Duodenal mucosa (tissue), 2 donors: ENCODE results near the gene SART3.
"Not testable (repeated sequence)": the region's sequence is repeated elsewhere in the genome, so short reads cannot be mapped to it uniquely, and the experiment has no call there.

ENCODE experiments used
- H3K27ac ChIP-seq: one replicate; pipeline ENCODE4 v1.7.0; 2013; ENCODE audit warnings: low read depth, low read length
- H3K27me3 ChIP-seq, 2 donors: one replicate each; pipeline ENCODE4 v1.7.0; 2013; ENCODE audit warnings: low read length in 2 of 2, control low read depth in 1 of 2; ENCODE audit not compliant: insufficient read depth in 2 of 2, control insufficient read depth in 1 of 2
- H3K36me3 ChIP-seq, 2 donors: one replicate each; pipeline ENCODE4 v1.7.0; 2013; ENCODE audit warnings: low read length in 2 of 2, control low read depth in 1 of 2; ENCODE audit not compliant: insufficient read depth in 2 of 2, control insufficient read depth in 1 of 2
- H3K4me1 ChIP-seq, 2 donors: one replicate each; pipeline ENCODE4 v1.7.0; 2013; ENCODE audit warnings: low read length in 2 of 2, control low read depth in 1 of 2; ENCODE audit not compliant: insufficient read depth in 2 of 2, control insufficient read depth in 1 of 2
- H3K4me3 ChIP-seq, 2 donors: one replicate each; pipeline ENCODE4 v1.7.0; 2013; ENCODE audit warnings: low read length in 2 of 2, low read depth in 1 of 2
- H3K9ac ChIP-seq, 2 donors: one replicate each; pipeline ENCODE4 v1.7.0; 2013; ENCODE audit warnings: low read length in 2 of 2, low read depth in 1 of 2
- H3K9me3 ChIP-seq, 2 donors: one replicate each; pipeline ENCODE4 v1.7.0; 2013; ENCODE audit warnings: low read length in 2 of 2, control low read depth in 1 of 2; ENCODE audit not compliant: control insufficient read depth in 1 of 2

The SART3 gene

DNA sequence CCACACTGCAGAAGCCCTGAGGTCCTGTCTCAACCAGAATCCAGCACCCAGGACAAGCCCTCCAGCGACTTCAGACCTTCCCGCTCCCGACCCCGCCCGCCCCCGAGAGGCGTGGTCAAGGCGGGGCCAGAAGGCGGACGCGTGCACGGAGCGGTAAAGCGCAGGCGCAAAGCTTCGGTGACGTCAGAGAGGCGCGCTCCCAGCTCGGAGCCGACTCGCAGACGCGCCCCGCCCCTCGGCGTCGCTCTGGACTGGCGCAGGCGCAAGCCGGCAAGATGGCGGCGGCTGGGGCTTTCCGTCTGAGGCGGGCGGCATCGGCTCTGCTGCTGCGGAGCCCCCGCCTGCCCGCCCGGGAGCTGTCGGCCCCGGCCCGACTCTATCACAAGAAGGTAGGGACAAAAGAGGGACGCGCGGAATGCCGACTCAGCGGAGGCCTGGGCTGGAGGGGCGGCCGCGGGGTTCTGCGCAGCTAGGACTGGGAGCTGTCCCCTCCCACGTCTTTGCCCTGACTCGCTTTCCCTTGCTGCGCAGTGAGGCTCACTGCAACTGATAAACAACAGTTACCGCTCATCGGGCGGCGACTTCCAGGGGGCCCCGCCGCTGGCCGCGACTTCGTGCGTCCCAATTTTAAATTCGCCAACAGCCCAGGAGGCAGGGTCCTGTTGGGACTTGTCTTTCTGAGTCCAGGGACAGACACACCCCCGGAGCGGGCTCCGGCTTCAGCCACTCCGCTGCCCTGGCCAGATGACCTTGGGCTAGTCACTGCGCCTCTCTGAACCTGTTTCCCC, 1.6 kb upstream of the SART3 start, which contains the start of gene ISCU:
ISCU (plus strand) TSS at position 249 of the 788 bp plus-strand sequence; CDS start at position 276, 27 bp downstream.
- Histone ChIP-seq H3K9ac (peak within 1 kb of the TSS; percentile 89 to 92), H3K27ac (peak within 1 kb of the TSS; percentile 84), H3K4me3 (peak within 1 kb of the TSS; percentile 88 to 100), H3K36me3 (peaks cover 21 to 38% of the 10 kb centered on the region in 2 donors), H3K4me1 (peaks cover 37 to 56% of the 10 kb centered on the region in 2 donors), H3K27me3 (no peaks in the 10 kb centered on the region), H3K9me3 (no peaks in the 10 kb centered on the region)

DNA sequence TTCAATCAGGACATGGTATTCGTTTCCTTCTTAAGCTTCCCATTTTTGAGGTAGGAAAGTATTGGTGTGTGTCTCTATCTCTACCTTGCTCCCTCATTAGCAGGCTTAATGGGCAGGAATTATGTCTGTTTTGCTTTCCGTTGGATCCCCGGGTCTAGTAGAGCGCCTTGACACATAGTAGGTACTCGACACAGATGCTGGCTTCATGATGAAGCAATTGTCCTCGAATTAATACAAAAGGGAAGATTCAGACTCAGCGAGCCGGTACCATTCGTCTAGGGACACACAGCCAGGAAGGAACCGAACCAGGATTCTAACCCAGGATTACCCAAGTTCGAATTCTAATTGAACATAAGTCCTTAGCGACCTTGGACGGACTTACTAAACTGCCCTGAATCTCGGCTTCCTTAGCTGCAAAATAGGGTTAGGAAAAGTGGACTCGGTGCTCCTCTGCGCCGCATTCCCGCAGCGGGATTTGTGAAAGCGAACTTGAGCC, 927 bp upstream of the SART3 start:
- Histone ChIP-seq H3K27me3 (no peaks in the 10 kb centered on the region), H3K4me3 (peak overlapping the region; percentile 88 to 100), H3K27ac (peak overlapping the region; percentile 84), H3K9me3 (no peaks in the 10 kb centered on the region), H3K9ac (peak overlapping the region; percentile 89 to 92), H3K4me1 (peaks cover 37 to 54% of the 10 kb centered on the region in 2 donors), H3K36me3 (peaks cover 15 to 35% of the 10 kb centered on the region in 2 donors)

DNA sequence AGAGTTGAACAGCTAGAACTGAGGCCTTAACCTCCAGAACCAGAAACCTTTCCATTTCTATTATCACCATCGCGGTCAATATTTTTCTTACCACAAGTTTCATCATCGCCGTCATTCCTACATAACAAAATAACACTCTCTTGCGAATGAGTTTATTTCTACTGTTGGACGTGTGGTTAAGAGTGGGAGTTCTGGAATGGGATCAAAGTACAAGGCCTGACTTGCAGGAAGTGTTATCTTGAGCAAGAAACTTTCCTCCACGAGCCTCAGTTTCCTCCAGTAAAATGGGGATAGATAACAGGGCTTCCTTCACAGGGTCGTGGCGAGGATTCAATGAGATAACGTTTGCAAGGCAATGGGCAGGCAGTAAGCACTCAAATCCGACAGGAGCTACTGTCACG, 652 bp downstream of the SART3 start:
- H3K27ac ChIP-seq = no peak overlapping the region
- H3K36me3 ChIP-seq = peaks cover 3 to 28% of the 10 kb centered on the region in 2 donors
- H3K4me1 ChIP-seq = peaks cover 24 to 46% of the 10 kb centered on the region in 2 donors

DNA sequence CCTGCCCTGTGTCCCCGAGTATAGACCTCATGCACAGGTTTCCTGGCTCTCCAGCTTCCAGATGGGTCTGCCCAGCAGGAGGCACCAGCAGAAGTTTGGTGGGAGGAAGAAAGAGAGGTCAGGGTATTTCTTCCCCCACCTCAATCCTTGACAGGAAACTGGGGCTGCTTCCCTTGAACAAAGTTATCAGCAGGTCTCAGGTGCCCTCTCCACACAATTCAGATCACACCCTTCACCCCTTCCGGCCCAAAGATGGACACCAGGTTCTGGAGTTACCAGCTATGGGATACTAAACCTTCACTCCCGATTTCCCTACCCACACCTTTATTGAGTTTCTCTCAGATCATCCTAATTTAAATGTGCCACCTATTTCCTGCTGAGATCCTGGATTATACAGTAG, 1.2 kb downstream of the SART3 start:
- Histone ChIP-seq H3K4me3 (peak overlapping the region; percentile 88 to 100), H3K9ac (peak overlapping the region; percentile 89 to 92), H3K36me3 (peaks cover 3 to 23% of the 10 kb centered on the region in 2 donors), H3K27ac (no peak overlapping the region), H3K4me1 (peaks cover 24 to 42% of the 10 kb centered on the region in 2 donors), H3K9me3 (no peaks in the 10 kb centered on the region), H3K27me3 (no peaks in the 10 kb centered on the region)

More for the DNA sequence above, 652 bp downstream of the SART3 start:
- peak overlapping the region; percentile 89 to 92 for H3K9ac ChIP-seq
- H3K27me3 ChIP-seq = no peaks in the 10 kb centered on the region
- H3K4me3 ChIP-seq = peak overlapping the region; percentile 88 to 100
- H3K9me3 ChIP-seq = no peaks in the 10 kb centered on the region

DNA sequence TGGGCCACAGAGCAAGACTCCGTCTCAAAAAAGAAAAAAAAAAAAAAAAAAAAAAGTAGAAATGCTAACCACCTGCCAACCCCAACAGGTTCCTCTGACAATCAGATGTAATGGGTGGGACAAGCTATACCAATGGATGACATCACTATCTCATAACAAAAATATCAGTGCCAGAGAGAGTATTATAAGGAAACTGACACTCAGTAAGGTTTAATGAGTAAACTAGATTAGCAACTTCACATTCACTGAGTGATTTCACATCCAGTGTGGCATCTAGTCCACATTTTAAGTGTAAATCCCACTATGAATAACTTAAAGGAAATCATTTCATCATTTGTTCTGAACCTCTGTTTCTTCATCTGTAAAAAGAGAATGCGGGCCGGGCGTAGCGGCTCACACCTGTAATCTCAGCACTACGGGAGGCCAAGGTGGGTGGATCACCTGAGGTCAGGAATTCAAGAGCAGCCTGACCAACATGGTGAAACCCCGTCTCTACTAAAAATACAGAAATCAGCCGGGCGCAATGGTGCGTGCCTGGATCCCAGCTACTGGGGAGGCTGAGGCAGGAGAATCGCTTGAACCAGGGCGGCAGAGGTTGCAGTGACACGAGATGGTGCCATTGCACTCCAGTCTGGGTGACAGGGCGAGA, 1.8 kb downstream of the SART3 start:
- peak overlapping the region; percentile 88 to 100 for H3K4me3 ChIP-seq
- no peak overlapping the region for H3K27ac ChIP-seq
- H3K9ac ChIP-seq = peak overlapping the region in 1 of 2 donors; percentile 92
- H3K9me3 ChIP-seq = no peaks in the 10 kb centered on the region
- peaks cover 24 to 41% of the 10 kb centered on the region in 2 donors for H3K4me1 ChIP-seq
- H3K27me3 ChIP-seq = no peaks in the 10 kb centered on the region
- peaks cover 3 to 17% of the 10 kb centered on the region in 2 donors for H3K36me3 ChIP-seq

DNA sequence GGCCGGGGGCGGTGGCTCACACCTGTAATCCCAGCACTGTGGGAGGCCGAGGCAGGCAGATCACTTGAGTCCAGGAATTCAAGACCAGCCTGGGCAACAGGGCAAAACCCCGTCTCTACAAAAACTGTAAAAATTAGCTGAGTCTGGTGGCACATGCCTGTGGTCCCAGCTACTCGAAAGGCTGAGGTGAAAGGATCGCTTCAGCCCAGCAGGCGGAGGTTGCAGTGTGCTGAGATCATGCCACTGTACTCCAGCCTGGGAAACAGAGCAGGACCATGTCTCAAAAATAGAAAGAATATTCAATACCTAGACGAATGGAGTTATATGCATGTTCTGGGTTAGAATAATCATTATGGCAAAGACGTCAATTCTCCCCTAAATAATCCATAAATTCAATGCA, 5.6 kb downstream of the SART3 start:
- H3K36me3 ChIP-seq = peaks cover 3 to 17% of the 10 kb centered on the region in 2 donors
- not testable (repeated sequence) for H3K9ac ChIP-seq, H3K27me3 ChIP-seq, H3K4me3 ChIP-seq, H3K27ac ChIP-seq, H3K9me3 ChIP-seq
- peaks cover 25 to 26% of the 10 kb centered on the region in 2 donors for H3K4me1 ChIP-seq

DNA sequence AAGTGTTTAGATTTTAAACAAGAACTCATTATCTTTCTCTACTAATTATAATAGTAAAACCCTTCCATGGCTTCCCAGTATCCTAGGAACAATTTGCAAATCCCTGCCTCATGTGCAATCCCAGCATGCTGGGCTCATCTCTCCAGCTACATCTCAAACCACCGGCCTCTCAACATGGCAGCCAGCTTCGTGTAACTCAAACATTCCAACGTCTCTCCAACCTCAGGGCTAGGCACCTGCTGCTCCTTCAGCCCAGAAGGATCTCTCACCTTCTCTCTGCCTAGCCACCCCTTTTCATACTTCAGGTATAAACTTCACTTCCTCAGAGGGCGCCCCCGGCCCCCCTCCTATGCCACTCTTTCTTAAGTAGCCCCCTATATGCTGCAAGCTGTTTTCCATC, 7.2 kb downstream of the SART3 start:
- Histone ChIP-seq H3K4me1 (peaks cover 11 to 16% of the 10 kb centered on the region in 2 donors), H3K27me3 (no peaks in the 10 kb centered on the region), H3K9ac (no peak overlapping the region), H3K27ac (no peak overlapping the region), H3K4me3 (no peak overlapping the region), H3K36me3 (peaks cover 3 to 22% of the 10 kb centered on the region in 2 donors), H3K9me3 (no peaks in the 10 kb centered on the region)

DNA sequence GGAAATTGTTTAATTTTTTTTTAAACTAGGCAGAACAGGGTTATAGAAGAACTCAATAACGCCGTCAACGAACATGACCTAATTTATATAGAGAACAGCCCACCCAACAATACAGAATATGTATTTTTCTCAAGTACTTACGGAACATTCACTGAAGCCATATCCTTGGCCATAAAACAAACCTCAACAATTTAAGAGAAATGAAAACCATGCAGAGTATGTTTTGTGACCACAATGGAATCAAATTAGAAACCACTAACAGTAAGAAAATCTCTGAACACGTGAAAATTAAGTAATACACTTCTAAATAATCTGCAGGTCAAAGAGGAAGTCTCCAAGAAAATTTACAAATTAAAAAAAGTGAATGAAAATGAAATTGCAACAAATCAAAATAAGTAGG, 9.4 kb downstream of the SART3 start:
- H3K27ac ChIP-seq = no peak overlapping the region
- H3K27me3 ChIP-seq = no peaks in the 10 kb centered on the region
- H3K9ac ChIP-seq = no peak overlapping the region
- no peak overlapping the region for H3K4me3 ChIP-seq
- H3K36me3 ChIP-seq = peaks cover 11 to 31% of the 10 kb centered on the region in 2 donors
- H3K9me3 ChIP-seq = no peaks in the 10 kb centered on the region
- H3K4me1 ChIP-seq = peaks cover 0 to 12% of the 10 kb centered on the region in 2 donors

DNA sequence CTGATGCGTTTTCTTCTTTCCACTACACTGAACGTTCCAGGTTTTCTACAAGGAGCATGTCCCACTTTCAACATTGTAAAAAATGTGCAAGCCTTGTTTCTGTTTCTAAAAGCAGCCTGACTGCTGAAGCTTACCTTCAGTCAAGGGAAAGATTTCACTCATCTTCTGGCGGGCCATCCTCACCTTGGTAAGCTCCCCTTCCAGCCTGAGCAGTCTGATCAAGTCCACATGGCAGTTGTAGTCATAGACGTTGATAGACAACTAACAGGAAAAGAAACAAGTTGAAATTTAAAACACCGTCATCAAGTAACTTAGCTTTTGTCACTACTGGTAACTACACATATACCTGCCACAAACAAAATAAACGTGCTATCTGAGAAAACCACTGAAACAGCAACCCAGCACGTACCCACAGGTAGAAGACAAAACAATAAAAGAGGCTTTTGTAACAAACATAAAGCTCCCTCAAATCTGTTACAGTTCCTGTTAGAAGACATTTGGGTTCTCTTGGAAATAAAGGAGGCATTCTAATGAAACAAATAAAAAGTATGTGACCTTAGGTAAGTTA, 11.9 kb downstream of the SART3 start:
- Histone ChIP-seq H3K9ac (no peak overlapping the region), H3K9me3 (no peaks in the 10 kb centered on the region), H3K4me3 (no peak overlapping the region), H3K27ac (no peak overlapping the region), H3K27me3 (no peaks in the 10 kb centered on the region), H3K4me1 (peaks cover 0 to 12% of the 10 kb centered on the region in 2 donors), H3K36me3 (peaks cover 25 to 51% of the 10 kb centered on the region in 2 donors)

DNA sequence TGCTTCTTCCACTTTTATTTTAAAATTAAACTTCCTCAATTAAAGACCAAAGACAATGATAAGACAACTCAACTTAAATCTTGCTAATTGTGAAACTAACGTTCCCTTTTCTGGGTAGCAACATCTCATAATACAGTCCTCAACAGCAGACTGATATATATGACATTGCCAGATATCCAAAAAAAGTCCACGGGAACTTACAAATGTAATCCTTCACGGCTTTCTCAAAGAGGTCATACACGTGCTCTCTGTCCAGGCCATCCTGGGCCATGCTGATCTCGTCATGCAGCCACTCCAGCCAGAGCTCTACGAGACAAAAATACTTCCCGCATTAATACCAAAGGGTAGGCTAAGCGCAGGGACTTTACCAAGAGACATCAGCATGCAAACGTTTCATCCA, 13.3 kb downstream of the SART3 start:
- Histone ChIP-seq H3K27ac (no peak overlapping the region), H3K9ac (no peak overlapping the region), H3K4me3 (no peak overlapping the region), H3K36me3 (peaks cover 37 to 62% of the 10 kb centered on the region in 2 donors), H3K4me1 (peaks cover 0 to 6% of the 10 kb centered on the region in 2 donors), H3K27me3 (no peaks in the 10 kb centered on the region), H3K9me3 (no peaks in the 10 kb centered on the region)
